GM18870 (cell line): Measurements from ENCODE around the gene TMEM106C.

Experiments used
- ATAC-seq: cut with Tn5 transposase; IDR thresholded peaks from one replicate; pipeline ENCODE4 v1.9.1; 2021; ENCODE audit warnings: moderate library complexity; ENCODE audit not compliant: unreplicated experiment

The TMEM106C gene

GRCh38 chr12:47963340-47964040 lies at the start of gene TMEM106C:
Gene TMEM106C (plus strand): TSS chr12:47963596. CDS start chr12:47964237, 641 bp downstream.
- ATAC-seq, result peak; percentile 66

GRCh38 chr12:47920913-47921312 lies 42.5 kb upstream of the TMEM106C start:
- no peak for ATAC-seq

GRCh38 chr12:47921907-47922306 lies 41.5 kb upstream of the TMEM106C start:
- ATAC-seq, result no peak

GRCh38 chr12:47927346-47927745 lies 36.0 kb upstream of the TMEM106C start:
- no peak for ATAC-seq

- ATAC-seq, result no peak
These were observed 32.8 kb upstream of the TMEM106C start for GRCh38 chr12:47930634-47931033.

- no peak for ATAC-seq
These were observed 32.2 kb upstream of the TMEM106C start for GRCh38 chr12:47931187-47931586.

- no peak for ATAC-seq
These were observed 28.2 kb upstream of the TMEM106C start for GRCh38 chr12:47935184-47935583.

- no peak for ATAC-seq
These were observed 25.3 kb upstream of the TMEM106C start for GRCh38 chr12:47938093-47938492.

GRCh38 chr12:47938594-47938993 lies 24.8 kb upstream of the TMEM106C start:
- no peak for ATAC-seq

GRCh38 chr12:47939009-47939601 lies 24.3 kb upstream of the TMEM106C start:
- no peak for ATAC-seq

- ATAC-seq, result no peak
These were observed 22.5 kb upstream of the TMEM106C start for GRCh38 chr12:47940773-47941474.

- no peak for ATAC-seq
These were observed 22.0 kb upstream of the TMEM106C start for GRCh38 chr12:47941475-47941780.

GRCh38 chr12:47941871-47942613 lies 21.4 kb upstream of the TMEM106C start:
- ATAC-seq, result no peak

- ATAC-seq, result no peak
These were observed 20.7 kb upstream of the TMEM106C start for GRCh38 chr12:47942614-47943225.

- no peak for ATAC-seq
These were observed 19.6 kb upstream of the TMEM106C start for GRCh38 chr12:47943623-47944340.

GRCh38 chr12:47944685-47945340 lies 18.6 kb upstream of the TMEM106C start:
- no peak for ATAC-seq

GRCh38 chr12:47945341-47945728 lies 18.1 kb upstream of the TMEM106C start:
- ATAC-seq, result no peak

GRCh38 chr12:47946413-47947323 lies 16.7 kb upstream of the TMEM106C start:
- no peak for ATAC-seq

- ATAC-seq, result no peak
These were observed 16.1 kb upstream of the TMEM106C start for GRCh38 chr12:47947341-47947740.
